Activated CD8-positive, alpha-beta T cell treated with anti-CD3 and anti-CD28 coated beads for 36 hours (primary cell): ENCODE measurements around the gene NLGN1. TPM values are rescaled to one million over a fixed set of nuclear protein-coding genes. Genes with fewer than 3 reads are reported as not detected.
"Not testable (repeated sequence)": the region's sequence is repeated elsewhere in the genome, so short reads cannot be mapped to it uniquely, and the experiment has no call there.

ENCODE experiments used
- ATAC-seq: fragments of 200-7000 bp; cut with Tn5 transposase; one replicate; pipeline ENCODE4 v1.10.0; 2021; ENCODE audit warnings: mild to moderate bottlenecking, moderate library complexity
- CTCF ChIA-PET: fragments of 350-600 bp; sonication (Branson Sonifier 250); formaldehyde crosslinking; loops from one replicate; lab custom pipeline; 2021; ENCODE audit warnings: antibody characterized with exemption; lab: Charles Lee
- POLR2A ChIA-PET: fragments of 350-600 bp; sonication (Branson Sonifier 250); formaldehyde crosslinking; loops from one replicate; lab custom pipeline; 2021; ENCODE audit warnings: antibody characterized with exemption; lab: Charles Lee
- DNase-seq: peaks from one replicate; pipeline ENCODE4 v3.0.0-alpha.2; 2020
- H3K27ac Mint-ChIP-seq: one replicate; pipeline ENCODE4 v1.8.0; 2021; ENCODE audit warnings: mild to moderate bottlenecking, mixed read lengths
- H3K27me3 Mint-ChIP-seq: one replicate; pipeline ENCODE4 v1.8.0; 2021; ENCODE audit warnings: mixed read lengths
- H3K36me3 Mint-ChIP-seq: one replicate; pipeline ENCODE4 v1.8.0; 2021; ENCODE audit warnings: low read depth, mixed read lengths
- H3K4me1 Mint-ChIP-seq: one replicate; pipeline ENCODE4 v1.8.0; 2021; ENCODE audit warnings: low read depth, mixed read lengths
- H3K4me3 Mint-ChIP-seq: one replicate; pipeline ENCODE4 v1.8.0; 2021; ENCODE audit warnings: mild to moderate bottlenecking, moderate library complexity, mixed read lengths
- H3K9me3 Mint-ChIP-seq: one replicate; pipeline ENCODE4 v1.8.0; 2021; ENCODE audit warnings: mixed read lengths
- CTCF ChIP-seq: fragments of 200-600 bp; IDR thresholded peaks from one replicate; pipeline ENCODE4 v1.8.0; 2022; ENCODE audit warnings: antibody characterized with exemption, mild to moderate bottlenecking
- intact Hi-C: fragments of 100-400 bp; cut with micrococcal nuclease; formaldehyde crosslinking; loops from one replicate; pipeline ENCODE4 v1.10.0; 2022
- total RNA-seq, 2 experiments: library from RNA; stranded (reverse); gene quantifications; one replicate each; pipeline ENCODE4 v1.2.3, GENCODE V29; 2021

NLGN1 gene
- total RNA-seq, 2 experiments from 2014 or later, result not detected

- intact Hi-C loops, result no loop called here
- H3K36me3 Mint-ChIP-seq, result no peaks in the 10 kb centered on the region
- H3K27me3 Mint-ChIP-seq, result no peaks in the 10 kb centered on the region
- ChIA-PET POLR2A (no interaction called here), CTCF (no interaction called here)
- no peaks in the 10 kb centered on the region for H3K4me1 Mint-ChIP-seq
- DNase-seq (no peak), ATAC-seq (no peak)
- H3K9me3 Mint-ChIP-seq, result no peaks in the 10 kb centered on the region
- H3K27ac Mint-ChIP-seq, result no peak overlapping the region
- no peak overlapping the region for H3K4me3 Mint-ChIP-seq
- no peak for TF ChIP-seq CTCF
Observed at GRCh38 chr3:174223626-174224025, 826.1 kb downstream of the NLGN1 start.

DNA sequence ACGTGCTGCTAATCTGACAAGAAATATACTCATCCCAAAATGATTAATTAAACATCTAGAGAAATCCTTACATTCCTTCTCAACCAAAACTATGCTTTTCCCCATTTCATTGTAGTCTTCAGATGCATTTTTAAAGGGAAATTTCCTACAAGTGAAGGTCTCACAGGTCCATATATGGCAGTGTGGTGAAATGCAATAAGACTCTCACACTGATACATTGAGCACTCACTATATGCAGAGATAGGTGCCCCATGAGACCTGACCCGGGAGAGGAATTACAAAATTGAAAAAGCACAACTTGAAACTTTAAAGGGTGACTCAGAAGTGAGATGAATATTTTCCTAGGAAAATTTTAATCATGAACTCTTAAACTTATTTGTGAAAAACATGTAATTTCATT lies 832.4 kb downstream of the NLGN1 start:
- ATAC-seq, result no peak
- POLR2A ChIA-PET, result no interaction called here
- Mint-ChIP-seq H3K4me1 (no peaks in the 10 kb centered on the region), H3K4me3 (no peak overlapping the region), H3K27ac (no peak overlapping the region), H3K9me3 (no peaks in the 10 kb centered on the region), H3K36me3 (no peaks in the 10 kb centered on the region), H3K27me3 (no peaks in the 10 kb centered on the region)
- no peak for TF ChIP-seq CTCF
- intact Hi-C loops, result no loop called here
- no peak for DNase-seq
- CTCF ChIA-PET, result no interaction called here

DNA sequence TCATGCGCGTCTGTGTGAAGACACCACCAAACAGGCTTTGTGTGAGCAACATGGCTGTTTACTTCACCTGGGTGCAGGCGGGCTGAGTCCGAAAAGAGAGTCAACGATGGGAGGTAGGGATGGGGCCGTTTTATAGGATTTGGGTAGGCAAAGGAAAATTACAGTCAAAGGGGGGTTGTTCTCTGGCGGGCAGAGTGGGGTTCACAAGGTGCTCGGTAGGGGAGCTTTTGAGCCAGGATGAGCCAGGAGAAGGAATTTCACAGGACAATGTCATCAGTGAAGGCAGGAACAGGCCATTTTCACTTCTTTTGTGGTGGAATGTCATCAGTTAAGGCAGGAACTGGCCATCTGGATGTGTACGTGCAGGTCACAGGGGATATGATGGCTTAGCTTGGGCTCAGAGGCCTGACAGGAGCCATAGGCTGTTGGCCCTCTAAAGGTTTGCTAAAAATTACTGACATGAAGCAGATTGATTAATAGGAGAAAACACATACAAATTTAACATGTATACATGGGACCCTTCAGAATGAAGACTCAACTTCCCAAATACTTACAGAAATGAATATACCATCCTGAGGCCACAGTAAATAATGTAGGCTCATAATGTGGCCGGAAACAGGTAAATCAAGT lies 834.6 kb downstream of the NLGN1 start:
- intact Hi-C loops, ATAC-seq, H3K27ac Mint-ChIP-seq, H3K9me3 Mint-ChIP-seq, CTCF ChIA-PET, H3K4me3 Mint-ChIP-seq, DNase-seq, H3K27me3 Mint-ChIP-seq, H3K4me1 Mint-ChIP-seq, H3K36me3 Mint-ChIP-seq, POLR2A ChIA-PET: not testable (repeated sequence)

- no peak for DNase-seq
Observed at GRCh38 chr3:174232658-174233429, 835.3 kb downstream of the NLGN1 start.

GRCh38 chr3:174233511-174233910 lies 836.0 kb downstream of the NLGN1 start:
- POLR2A ChIA-PET, result interaction anchor here (0.7 kb wide), 1 partner anchor 253 kb away, joined by 3 read pairs; no protein-coding TSS in a partner anchor
- CTCF ChIA-PET, result no interaction called here
- Mint-ChIP-seq H3K27me3 (no peaks in the 10 kb centered on the region), H3K4me3 (no peak overlapping the region), H3K36me3 (no peaks in the 10 kb centered on the region), H3K4me1 (no peaks in the 10 kb centered on the region), H3K9me3 (no peaks in the 10 kb centered on the region), H3K27ac (no peak overlapping the region)
- no peak for DNase-seq
- no peak for TF ChIP-seq CTCF
- intact Hi-C loops, result no loop called here
- ATAC-seq, result no peak

More at GRCh38 chr3:174232658-174233429, 835.3 kb downstream of the NLGN1 start:
- H3K9me3 Mint-ChIP-seq, result no peaks in the 10 kb centered on the region
- no peaks in the 10 kb centered on the region for H3K27me3 Mint-ChIP-seq
- intact Hi-C loops, result no loop called here
- CTCF ChIA-PET, result no interaction called here
- H3K4me3 Mint-ChIP-seq, result no peak overlapping the region
- POLR2A ChIA-PET, result no interaction called here
- ATAC-seq, result no peak
- no peaks in the 10 kb centered on the region for H3K36me3 Mint-ChIP-seq
- no peak for TF ChIP-seq CTCF
- no peaks in the 10 kb centered on the region for H3K4me1 Mint-ChIP-seq
- no peak overlapping the region for H3K27ac Mint-ChIP-seq
